B cell (primary cell): ENCODE results near the gene BCL2L1.

Experiments used
- EZH2 ChIP-seq: IDR thresholded peaks from 2 replicates; pipeline ENCODE4 v1.6.1; 2012; ENCODE audit warnings: borderline replicate concordance, low read depth, mild to moderate bottlenecking, moderate library complexity, low read length; ENCODE audit not compliant: insufficient read depth, poor library complexity, severe bottlenecking
- TF ChIP-seq, protein P1 (sequence below): fragments of 200-600 bp; IDR thresholded peaks from one replicate; pipeline ENCODE4 v1.8.0; 2022; ENCODE audit warnings: antibody characterized with exemption, mild to moderate bottlenecking

DNA sequence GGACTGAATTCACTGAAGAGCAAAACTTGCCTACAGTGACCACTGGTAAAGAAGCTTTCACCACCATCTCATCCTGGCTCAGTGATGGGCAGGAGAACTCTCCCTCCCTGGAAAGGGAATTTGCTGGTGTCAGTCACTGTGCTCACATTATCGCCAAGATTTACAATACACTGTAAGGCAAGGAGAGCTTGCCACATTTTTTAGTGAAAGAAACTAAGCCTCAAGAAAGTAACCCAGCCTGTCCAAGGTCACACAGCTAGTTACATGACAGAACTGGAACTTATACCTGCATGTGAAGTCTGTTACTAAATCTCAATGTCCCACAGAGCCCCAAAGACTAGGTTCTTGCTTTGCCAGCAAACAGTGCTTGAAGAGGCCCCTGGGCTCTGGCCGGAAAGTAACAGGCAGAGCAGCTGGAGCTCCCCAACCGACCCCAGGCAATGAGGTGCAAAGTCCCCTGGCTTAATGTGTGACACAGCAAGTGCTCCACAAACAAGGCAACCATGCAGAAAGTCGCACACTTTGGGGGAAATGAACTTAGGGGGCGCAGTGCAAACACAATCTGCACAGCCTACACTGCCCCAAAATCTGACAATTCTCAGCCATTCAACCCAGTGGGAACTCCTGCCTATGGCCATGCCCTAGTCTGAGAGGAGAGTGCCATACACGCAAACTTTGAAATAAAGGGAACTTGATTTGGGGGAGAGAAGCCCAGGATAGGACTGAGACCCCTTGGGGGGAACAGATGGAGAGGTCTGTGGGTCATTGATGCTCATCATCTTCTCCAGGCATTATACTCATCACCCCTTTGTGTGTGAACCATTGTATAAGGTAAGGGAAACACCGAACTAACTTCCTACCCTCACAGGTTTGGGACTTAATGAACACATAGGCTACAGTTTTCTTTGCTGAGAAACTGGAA, 1.9 kb downstream of the BCL2L1 start:
- TF ChIP-seq, protein P1, sequence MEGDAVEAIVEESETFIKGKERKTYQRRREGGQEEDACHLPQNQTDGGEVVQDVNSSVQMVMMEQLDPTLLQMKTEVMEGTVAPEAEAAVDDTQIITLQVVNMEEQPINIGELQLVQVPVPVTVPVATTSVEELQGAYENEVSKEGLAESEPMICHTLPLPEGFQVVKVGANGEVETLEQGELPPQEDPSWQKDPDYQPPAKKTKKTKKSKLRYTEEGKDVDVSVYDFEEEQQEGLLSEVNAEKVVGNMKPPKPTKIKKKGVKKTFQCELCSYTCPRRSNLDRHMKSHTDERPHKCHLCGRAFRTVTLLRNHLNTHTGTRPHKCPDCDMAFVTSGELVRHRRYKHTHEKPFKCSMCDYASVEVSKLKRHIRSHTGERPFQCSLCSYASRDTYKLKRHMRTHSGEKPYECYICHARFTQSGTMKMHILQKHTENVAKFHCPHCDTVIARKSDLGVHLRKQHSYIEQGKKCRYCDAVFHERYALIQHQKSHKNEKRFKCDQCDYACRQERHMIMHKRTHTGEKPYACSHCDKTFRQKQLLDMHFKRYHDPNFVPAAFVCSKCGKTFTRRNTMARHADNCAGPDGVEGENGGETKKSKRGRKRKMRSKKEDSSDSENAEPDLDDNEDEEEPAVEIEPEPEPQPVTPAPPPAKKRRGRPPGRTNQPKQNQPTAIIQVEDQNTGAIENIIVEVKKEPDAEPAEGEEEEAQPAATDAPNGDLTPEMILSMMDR, result peak; percentile 15
- no peak for TF ChIP-seq EZH2
